ENCODE measurements around the gene PRDX5. TPM values are rescaled to one million over a fixed set of nuclear protein-coding genes. Genes with fewer than 3 reads are reported as not detected.

PRDX5 gene
- total and polyA plus RNA-seq, 9 of the 15 experiments (the other 6 are each of a cell fraction or from before 2014, with no cell fraction given): 40.8 to 327 (median 204) TPM

GRCh38 chr11:64317961-64318765 lies at the start of gene PRDX5 (continued):
- TF ChIP-seq, protein P1, sequence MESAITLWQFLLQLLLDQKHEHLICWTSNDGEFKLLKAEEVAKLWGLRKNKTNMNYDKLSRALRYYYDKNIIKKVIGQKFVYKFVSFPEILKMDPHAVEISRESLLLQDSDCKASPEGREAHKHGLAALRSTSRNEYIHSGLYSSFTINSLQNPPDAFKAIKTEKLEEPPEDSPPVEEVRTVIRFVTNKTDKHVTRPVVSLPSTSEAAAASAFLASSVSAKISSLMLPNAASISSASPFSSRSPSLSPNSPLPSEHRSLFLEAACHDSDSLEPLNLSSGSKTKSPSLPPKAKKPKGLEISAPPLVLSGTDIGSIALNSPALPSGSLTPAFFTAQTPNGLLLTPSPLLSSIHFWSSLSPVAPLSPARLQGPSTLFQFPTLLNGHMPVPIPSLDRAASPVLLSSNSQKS (CRISPR knock-in tag; IDR thresholded peaks at IDR 0.05): no peak
- TF ChIP-seq ZNF41 (CRISPR knock-in tag; conservative IDR thresholded peaks at IDR 0.05) (no peak), NCOR1 (IDR thresholded peaks at IDR 0.05) (no peak), NFIC (IDR thresholded peaks at IDR 0.05) (peak; percentile 48), RAD21 (CRISPR knock-in tag; conservative IDR thresholded peaks at IDR 0.05 in 1 of 2, IDR thresholded peaks at IDR 0.05 in 1 of 2) (peak; percentile 90 to 91), TAL1 (IDR thresholded peaks at IDR 0.05) (no peak), NR2C1 (IDR thresholded peaks at IDR 0.05) (no peak), NR2C1 (tag; IDR thresholded peaks at IDR 0.05) (no peak), NCOA2 (IDR thresholded peaks at IDR 0.05; ENCODE audit: partially characterized antibody in 2 of 2) (no peak), FOXK2 (conservative IDR thresholded peaks at IDR 0.05 in 1 of 2, IDR thresholded peaks at IDR 0.05 in 1 of 2; ENCODE audit: low read depth in 2 of 2) (no peak), MCM2 (IDR thresholded peaks at IDR 0.05; ENCODE audit: low read depth) (no peak), FOXA3 (CRISPR knock-in tag; conservative IDR thresholded peaks at IDR 0.05 in 1 of 2, IDR thresholded peaks at IDR 0.05 in 1 of 2) (peak in 1 of 2 experiments; percentile 78; a peak in 1 of 4 replicates), IRF2 (CRISPR knock-in tag; IDR thresholded peaks at IDR 0.05) (no peak), KLF13 (tag; IDR thresholded peaks at IDR 0.05; ENCODE audit: borderline replicate concordance, low read depth) (no peak; the same call in 1 of the 2 replicates), FOSL1 (tag; conservative IDR thresholded peaks at IDR 0.05) (no peak; the same call in 1 of the 2 replicates), ZNF184 (CRISPR knock-in tag; IDR thresholded peaks at IDR 0.05) (no peak), ZNF143 (CRISPR knock-in tag; IDR thresholded peaks at IDR 0.05) (no peak), CREB3 (tag; conservative IDR thresholded peaks at IDR 0.05; ENCODE audit: low read depth) (0 out of 2 replicates have a peak, but pooled peaks have one; percentile 3), NELFE (IDR thresholded peaks at IDR 0.05; ENCODE audit: insufficient read depth, insufficient read length) (no peak), ZNF140 (CRISPR knock-in tag; IDR thresholded peaks at IDR 0.05) (no peak), HSF4 (CRISPR knock-in tag; IDR thresholded peaks at IDR 0.05; ENCODE audit: borderline replicate concordance) (no peak), CXXC5 (CRISPR knock-in tag; IDR thresholded peaks at IDR 0.05) (peak; percentile 71)
- TF ChIP-seq, protein P2, sequence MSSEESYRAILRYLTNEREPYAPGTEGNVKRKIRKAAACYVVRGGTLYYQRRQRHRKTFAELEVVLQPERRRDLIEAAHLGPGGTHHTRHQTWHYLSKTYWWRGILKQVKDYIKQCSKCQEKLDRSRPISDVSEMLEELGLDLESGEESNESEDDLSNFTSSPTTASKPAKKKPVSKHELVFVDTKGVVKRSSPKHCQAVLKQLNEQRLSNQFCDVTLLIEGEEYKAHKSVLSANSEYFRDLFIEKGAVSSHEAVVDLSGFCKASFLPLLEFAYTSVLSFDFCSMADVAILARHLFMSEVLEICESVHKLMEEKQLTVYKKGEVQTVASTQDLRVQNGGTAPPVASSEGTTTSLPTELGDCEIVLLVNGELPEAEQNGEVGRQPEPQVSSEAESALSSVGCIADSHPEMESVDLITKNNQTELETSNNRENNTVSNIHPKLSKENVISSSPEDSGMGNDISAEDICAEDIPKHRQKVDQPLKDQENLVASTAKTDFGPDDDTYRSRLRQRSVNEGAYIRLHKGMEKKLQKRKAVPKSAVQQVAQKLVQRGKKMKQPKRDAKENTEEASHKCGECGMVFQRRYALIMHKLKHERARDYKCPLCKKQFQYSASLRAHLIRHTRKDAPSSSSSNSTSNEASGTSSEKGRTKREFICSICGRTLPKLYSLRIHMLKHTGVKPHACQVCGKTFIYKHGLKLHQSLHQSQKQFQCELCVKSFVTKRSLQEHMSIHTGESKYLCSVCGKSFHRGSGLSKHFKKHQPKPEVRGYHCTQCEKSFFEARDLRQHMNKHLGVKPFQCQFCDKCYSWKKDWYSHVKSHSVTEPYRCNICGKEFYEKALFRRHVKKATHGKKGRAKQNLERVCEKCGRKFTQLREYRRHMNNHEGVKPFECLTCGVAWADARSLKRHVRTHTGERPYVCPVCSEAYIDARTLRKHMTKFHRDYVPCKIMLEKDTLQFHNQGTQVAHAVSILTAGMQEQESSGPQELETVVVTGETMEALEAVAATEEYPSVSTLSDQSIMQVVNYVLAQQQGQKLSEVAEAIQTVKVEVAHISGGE (CRISPR knock-in tag; IDR thresholded peaks at IDR 0.05): no peak
